HepG2 (cell line): ENCODE measurements around the gene ITGA6. TPM values are rescaled to one million over a fixed set of nuclear protein-coding genes. Genes with fewer than 3 reads are reported as not detected.

Experiments used
- ARID2 ChIP-seq: sonication (generic); formaldehyde crosslinking; IDR thresholded peaks from 2 replicates; pipeline ENCODE4 v1.8.1; 2022; ENCODE audit warnings: mild to moderate bottlenecking, missing genetic modification reagents, borderline replicate concordance
- BHLHE40 ChIP-seq: IDR thresholded peaks from 2 replicates; pipeline ENCODE4 v1.6.1; 2011; ENCODE audit warnings: low read length, improper control_type of control experiment
- DDIT3 ChIP-seq: sonication (generic); formaldehyde crosslinking; IDR thresholded peaks from 2 replicates; pipeline ENCODE4 v1.4.0; 2020; ENCODE audit warnings: mild to moderate bottlenecking, missing genetic modification reagents
- DNMT1 ChIP-seq: sonication (generic); formaldehyde crosslinking; IDR thresholded peaks from 2 replicates; pipeline ENCODE4 v1.5.1; 2020; ENCODE audit warnings: mild to moderate bottlenecking, missing genetic modification reagents
- ELF3 ChIP-seq: IDR thresholded peaks from 2 replicates; pipeline ENCODE4 v1.6.1; 2016; ENCODE audit warnings: missing genetic modification reagents, missing compliant biosample characterization
- KAT2B ChIP-seq: fragments of 150-350 bp; IDR thresholded peaks from 2 replicates; pipeline ENCODE4 v1.6.1; 2014; ENCODE audit warnings: low read depth, low read length, borderline replicate concordance
- MAFF ChIP-seq: IDR thresholded peaks from 2 replicates; pipeline ENCODE4 v1.6.1; 2011; ENCODE audit warnings: low read depth, low read length, improper control_type of control experiment
- MEF2D ChIP-seq: sonication (generic); formaldehyde crosslinking; IDR thresholded peaks from 2 replicates; pipeline ENCODE4 v1.5.1; 2020; ENCODE audit warnings: mild to moderate bottlenecking, missing genetic modification reagents
- SSRP1 ChIP-seq: IDR thresholded peaks from 2 replicates; pipeline ENCODE4 v1.6.1; 2016; ENCODE audit warnings: control low read depth
- ZBTB33 ChIP-seq: sonication (generic); formaldehyde crosslinking; IDR thresholded peaks from 2 replicates; pipeline ENCODE4 v1.4.0; 2020; ENCODE audit warnings: missing genetic modification reagents
- ZNF142 ChIP-seq: sonication (generic); formaldehyde crosslinking; IDR thresholded peaks from 2 replicates; pipeline ENCODE4 v1.4.0; 2020; ENCODE audit warnings: missing genetic modification reagents
- ZNF207 ChIP-seq: fragments of 450-650 bp; IDR thresholded peaks from 2 replicates; pipeline ENCODE4 v1.6.1; 2016; ENCODE audit warnings: antibody characterized with exemption, borderline replicate concordance
- ZNF230 ChIP-seq: sonication (generic); formaldehyde crosslinking; IDR thresholded peaks from 2 replicates; pipeline ENCODE4 v1.4.0; 2020; ENCODE audit warnings: mild to moderate bottlenecking, missing genetic modification reagents
- ZNF263 ChIP-seq: sonication (generic); formaldehyde crosslinking; IDR thresholded peaks from 2 replicates; pipeline ENCODE4 v1.4.0; 2020; ENCODE audit warnings: missing genetic modification reagents
- ZNF264 ChIP-seq: sonication (generic); formaldehyde crosslinking; IDR thresholded peaks from 2 replicates; pipeline ENCODE4 v1.4.0; 2020; ENCODE audit warnings: missing genetic modification reagents
- ZNF275 ChIP-seq: sonication (generic); formaldehyde crosslinking; IDR thresholded peaks from 2 replicates; pipeline ENCODE4 v1.8.0; 2022; ENCODE audit warnings: missing genetic modification reagents, mild to moderate bottlenecking, inconsistent platforms, borderline replicate concordance
- ZNF276 ChIP-seq: sonication (generic); formaldehyde crosslinking; IDR thresholded peaks from 2 replicates; pipeline ENCODE4 v1.4.0; 2020; ENCODE audit warnings: mild to moderate bottlenecking, low read depth, missing genetic modification reagents
- ZNF816 ChIP-seq: sonication (generic); formaldehyde crosslinking; IDR thresholded peaks from 2 replicates; pipeline ENCODE4 v1.8.0; 2022; ENCODE audit warnings: missing genetic modification reagents, mild to moderate bottlenecking, borderline replicate concordance
- polyA plus RNA-seq, 8 experiments: library from polyadenylated mRNA; depleted of rRNA in 3 of 8; stranded (reverse) in 7 of 8; unstranded in 1 of 8; fragments of >200 nt; fragmentation: Illumina TruSeq in 4 of 8; extraction: Trizol in 4 of 8; gene quantifications; 2 replicates each; pipeline versions ENCODE4 v1.2.1 to v1.2.3, GENCODE V29; 2011 to 2016; ENCODE audit warnings: low read depth in 4 of 8, missing spikeins in 1 of 8, mixed read lengths in 1 of 8; ENCODE audit not compliant: insufficient read depth in 1 of 8
- total RNA-seq, 5 experiments: library from RNA; depleted of rRNA; stranded (reverse); fragments of >200 nt; fragmentation: Illumina TruSeq; extraction: Trizol; gene quantifications; 2 replicates each; pipeline ENCODE4 v1.2.3, GENCODE V29; 2016; ENCODE audit warnings: low read depth in 1 of 5

The ITGA6 gene
- total and polyA plus RNA-seq, 2 of the 13 experiments (the other 11 are each of a cell fraction or from before 2014, with no cell fraction given), result 24.0 to 92.5 TPM

- TF ChIP-seq ZNF142 (no peak), KAT2B (0 out of 2 replicates have a peak, but pooled peaks have one; percentile 6), MAFF (peak; percentile 37), BHLHE40 (no peak), ZBTB33 (CRISPR knock-in tag) (no peak), ZNF263 (no peak), SSRP1 (no peak), ZNF816 (peak; percentile 84; the same call in 1 of the 2 replicates), ZNF207 (no peak), ELF3 (CRISPR knock-in tag) (peak; percentile 72), ARID2 (peak; percentile 30; the same call in 1 of the 2 replicates), ZNF264 (CRISPR knock-in tag) (no peak; the same call in 1 of the 2 replicates), DNMT1 (CRISPR knock-in tag) (no peak), MEF2D (CRISPR knock-in tag) (peak; percentile 30; the same call in 1 of the 2 replicates), ZNF276 (CRISPR knock-in tag) (no peak), DDIT3 (no peak), ZNF230 (CRISPR knock-in tag) (no peak), ZNF275 (CRISPR knock-in tag) (no peak)
Measured at GRCh38 chr2:172480301-172481218, 53.2 kb downstream of the ITGA6 start (continued).
